WERI-Rb-1 (cell line): ENCODE data around the gene PRR36.
A peak's percentile ranks its signal among the peaks of the same experiment; 100 is the strongest.

Experiments used
- DNase-seq: peaks from one replicate; pipeline ENCODE4 v3.0.0-alpha.2; 2020
- H3K27ac ChIP-seq: fragments of 250-450 bp; sonication (Bioruptor Pico); 2 replicates; pipeline ENCODE4 v1.5.1; 2020; ENCODE audit warnings: mild to moderate bottlenecking, moderate library complexity
- H3K27me3 ChIP-seq: fragments of 250-450 bp; sonication (Bioruptor Pico); 2 replicates; pipeline ENCODE4 v1.5.1; 2021; ENCODE audit warnings: mild to moderate bottlenecking, low read depth, moderate library complexity; ENCODE audit not compliant: insufficient read depth, severe bottlenecking
- H3K36me3 ChIP-seq: fragments of 250-450 bp; sonication (Bioruptor Pico); 2 replicates; pipeline ENCODE4 v1.5.1; 2020; ENCODE audit warnings: mild to moderate bottlenecking, moderate library complexity
- H3K4me3 ChIP-seq: 2 replicates; pipeline ENCODE4 v1.5.1; 2011; ENCODE audit warnings: low read depth, mild to moderate bottlenecking, control low read depth, low read length
- H3K9me3 ChIP-seq: fragments of 250-450 bp; sonication (Bioruptor Pico); 2 replicates; pipeline ENCODE4 v1.5.1; 2021; ENCODE audit warnings: mild to moderate bottlenecking, moderate library complexity; ENCODE audit not compliant: severe bottlenecking
- CTCF ChIP-seq: IDR thresholded peaks from 2 replicates; pipeline ENCODE4 v1.5.1; 2011; ENCODE audit warnings: low read depth, mild to moderate bottlenecking, control low read depth, inconsistent platforms, low read length

PRR36 gene

GRCh38 chr19:7868671-7869452 lies 5.3 kb downstream of the PRR36 start:
- Histone ChIP-seq H3K27me3 (no peaks in the 10 kb centered on the region), H3K36me3 (peaks cover 58% of the 10 kb centered on the region), H3K27ac (peak overlapping the region; percentile 62), H3K4me3 (no peak overlapping the region), H3K9me3 (no peaks in the 10 kb centered on the region)
- peak; percentile 13; the same call in 1 of the 2 replicates for TF ChIP-seq CTCF
- peak; percentile 75 for DNase-seq

- DNase-seq, result peak; percentile 69
- Histone ChIP-seq H3K27ac (peak overlapping the region; percentile 62), H3K36me3 (peaks cover 63% of the 10 kb centered on the region), H3K27me3 (no peaks in the 10 kb centered on the region), H3K9me3 (no peaks in the 10 kb centered on the region), H3K4me3 (no peak overlapping the region)
- no peak for TF ChIP-seq CTCF
Observed at GRCh38 chr19:7868326-7868670, 5.9 kb downstream of the PRR36 start.

- Histone ChIP-seq H3K9me3 (no peaks in the 10 kb centered on the region), H3K27ac (peak overlapping the region; percentile 59), H3K27me3 (no peaks in the 10 kb centered on the region), H3K4me3 (no peak overlapping the region), H3K36me3 (peaks cover 55% of the 10 kb centered on the region)
- no peak for DNase-seq
- no peak for TF ChIP-seq CTCF
Observed at GRCh38 chr19:7867092-7867844, 6.9 kb downstream of the PRR36 start.

- Histone ChIP-seq H3K36me3 (peaks cover 54% of the 10 kb centered on the region), H3K9me3 (no peaks in the 10 kb centered on the region), H3K27ac (peak overlapping the region; percentile 59), H3K4me3 (no peak overlapping the region), H3K27me3 (no peaks in the 10 kb centered on the region)
- peak; percentile 10; the same call in 1 of the 2 replicates for TF ChIP-seq CTCF
- DNase-seq, result no peak
Observed at GRCh38 chr19:7866399-7867091, 7.6 kb downstream of the PRR36 start.

- peaks cover 48% of the 10 kb centered on the region for H3K36me3 ChIP-seq
- H3K4me3 ChIP-seq, result no peak overlapping the region
- no peak overlapping the region for H3K27ac ChIP-seq
- no peak for TF ChIP-seq CTCF
- no peaks in the 10 kb centered on the region for H3K9me3 ChIP-seq
- H3K27me3 ChIP-seq, result no peaks in the 10 kb centered on the region
- DNase-seq, result no peak
Observed at GRCh38 chr19:7865262-7865911, 8.8 kb downstream of the PRR36 start.
